PC-3 (cell line): ENCODE results near the gene FLT1. TPM values are rescaled to one million over a fixed set of nuclear protein-coding genes. Genes with fewer than 3 reads are reported as not detected.

Experiments used
- ATAC-seq: fragments of 200-7000 bp; cut with Tn5 transposase; 2 replicates; pipeline ENCODE4 v1.9.1; 2020; ENCODE audit warnings: mild to moderate bottlenecking, moderate library complexity
- BruUV-seq: library from RNA; stranded (reverse); fragments of 400-500 nt; replicated peaks from 2 replicates; lab custom pipeline; 2021; lab: Mats Ljungman, UMichigan
- CTCF ChIA-PET: fragments of 300-600 bp; sonication (Branson Sonifier 250); formaldehyde crosslinking; loops from one replicate; lab custom pipeline; 2022; ENCODE audit warnings: antibody characterized with exemption; lab: Charles Lee
- POLR2A ChIA-PET: fragments of 300-600 bp; sonication (Branson Sonifier 250); formaldehyde crosslinking; loops from one replicate; lab custom pipeline; 2022; ENCODE audit warnings: antibody characterized with exemption; ENCODE audit not compliant: unreplicated experiment; lab: Charles Lee
- DNase-seq: peaks from one replicate; pipeline ENCODE4 v3.0.0-alpha.2; 2015
- H2AFZ ChIP-seq: fragments of 300-600 bp; sonication (generic); 2 replicates; pipeline ENCODE4 v1.6.0; 2016; ENCODE audit warnings: antibody characterized with exemption, low read length
- H3F3A ChIP-seq: fragments of 300-600 bp; sonication (generic); one replicate; pipeline ENCODE4 v1.6.0; 2017; ENCODE audit warnings: antibody characterized with exemption, low read length, control low read depth, mild to moderate bottlenecking; ENCODE audit not compliant: unreplicated experiment
- H3K27ac ChIP-seq: fragments of 300-600 bp; sonication (generic); 2 replicates; pipeline ENCODE4 v1.5.1; 2016; ENCODE audit warnings: mild to moderate bottlenecking, low read length
- H3K27me3 ChIP-seq: fragments of 300-600 bp; sonication (generic); 2 replicates; pipeline ENCODE4 v1.6.1; 2016; ENCODE audit warnings: low read length, mixed read lengths
- H3K36me3 ChIP-seq: fragments of 300-600 bp; sonication (generic); 2 replicates; pipeline ENCODE4 v1.6.1; 2016; ENCODE audit warnings: low read depth, mixed run types, low read length, mixed read lengths
- H3K4me1 ChIP-seq: fragments of 300-600 bp; sonication (generic); 2 replicates; pipeline ENCODE4 v1.5.1; 2016; ENCODE audit warnings: low read length; ENCODE audit not compliant: insufficient read depth
- H3K4me2 ChIP-seq: fragments of 300-600 bp; sonication (generic); 2 replicates; pipeline ENCODE4 v1.6.0; 2016; ENCODE audit warnings: low read length
- H3K4me3 ChIP-seq: fragments of 300-600 bp; sonication (generic); 2 replicates; pipeline ENCODE4 v1.5.1; 2016; ENCODE audit warnings: mild to moderate bottlenecking, low read length, mixed read lengths
- H3K79me2 ChIP-seq: fragments of 300-600 bp; sonication (generic); 2 replicates; pipeline ENCODE4 v1.6.1; 2017; ENCODE audit warnings: low read length, mixed read lengths
- H3K9ac ChIP-seq: fragments of 300-600 bp; sonication (generic); 2 replicates; pipeline ENCODE4 v1.6.0; 2016; ENCODE audit warnings: mild to moderate bottlenecking, low read length
- H3K9me2 ChIP-seq: fragments of 300-600 bp; sonication (generic); replicated peaks from 2 replicates; pipeline ENCODE4 v1.6.1; 2016; ENCODE audit warnings: mixed run types, low read length, mixed read lengths
- H3K9me3 ChIP-seq: fragments of 300-600 bp; sonication (generic); 2 replicates; pipeline ENCODE4 v1.6.1; 2016; ENCODE audit warnings: low read length, mixed read lengths
- H4K20me1 ChIP-seq: fragments of 300-600 bp; sonication (generic); 2 replicates; pipeline ENCODE4 v1.6.1; 2016; ENCODE audit warnings: low read length, mixed read lengths
- EZH2 ChIP-seq: fragments of 300-600 bp; sonication (generic); IDR thresholded peaks from one replicate; pipeline ENCODE4 v1.6.1; 2017; ENCODE audit warnings: antibody characterized with exemption, mild to moderate bottlenecking, low read length; ENCODE audit not compliant: unreplicated experiment
- EZH2phosphoT487 ChIP-seq: fragments of 300-600 bp; sonication (generic); IDR thresholded peaks from 2 replicates; pipeline ENCODE4 v1.6.1; 2018; ENCODE audit warnings: mild to moderate bottlenecking, antibody characterized with exemption, low read length, borderline replicate concordance
- intact Hi-C: fragments of 100-400 bp; cut with micrococcal nuclease; formaldehyde crosslinking; loops from 2 replicates; pipeline ENCODE4 v1.9.0; 2023
- total RNA-seq: library from RNA; depleted of rRNA; stranded (reverse); fragments of >200 nt; gene quantifications from 2 replicates; pipeline ENCODE4 v1.2.3, GENCODE V29; 2014
- TF ChIP-seq, protein P1 (sequence below): fragments of 300-600 bp; sonication (generic); conservative IDR thresholded peaks from 2 replicates; pipeline ENCODE4 v1.5.1; 2017; ENCODE audit warnings: antibody characterized with exemption, low read depth, mild to moderate bottlenecking, low read length

FLT1 gene
- total RNA-seq, 1 experiment from 2014 or later = 1.2 TPM

GRCh38 chr13:28299916-28300315, 195.0 kb downstream of the FLT1 start:
- Histone ChIP-seq H3K4me1 (no peaks in the 10 kb centered on the region), H3K4me3 (no peak overlapping the region), H3K9me3 (no peaks in the 10 kb centered on the region), H2AFZ (no peak overlapping the region), H3F3A (no peaks in the 10 kb centered on the region), H3K27ac (no peak overlapping the region), H3K9me2 (no peaks in the 10 kb centered on the region), H3K9ac (no peak overlapping the region), H3K79me2 (no peaks in the 10 kb centered on the region), H3K36me3 (peaks cover 4% of the 10 kb centered on the region; the same call in 1 of the 2 replicates), H3K4me2 (no peak overlapping the region), H3K27me3 (no peaks in the 10 kb centered on the region), H4K20me1 (no peaks in the 10 kb centered on the region)
- no TSS peak for BruUV-seq
- ATAC-seq (no peak), DNase-seq (no peak)
- ChIA-PET POLR2A (no interaction called here), CTCF (no interaction called here)
- intact Hi-C loops = no loop called here
- TF ChIP-seq EZH2 (no peak), EZH2phosphoT487 (no peak)
- TF ChIP-seq, protein P1, sequence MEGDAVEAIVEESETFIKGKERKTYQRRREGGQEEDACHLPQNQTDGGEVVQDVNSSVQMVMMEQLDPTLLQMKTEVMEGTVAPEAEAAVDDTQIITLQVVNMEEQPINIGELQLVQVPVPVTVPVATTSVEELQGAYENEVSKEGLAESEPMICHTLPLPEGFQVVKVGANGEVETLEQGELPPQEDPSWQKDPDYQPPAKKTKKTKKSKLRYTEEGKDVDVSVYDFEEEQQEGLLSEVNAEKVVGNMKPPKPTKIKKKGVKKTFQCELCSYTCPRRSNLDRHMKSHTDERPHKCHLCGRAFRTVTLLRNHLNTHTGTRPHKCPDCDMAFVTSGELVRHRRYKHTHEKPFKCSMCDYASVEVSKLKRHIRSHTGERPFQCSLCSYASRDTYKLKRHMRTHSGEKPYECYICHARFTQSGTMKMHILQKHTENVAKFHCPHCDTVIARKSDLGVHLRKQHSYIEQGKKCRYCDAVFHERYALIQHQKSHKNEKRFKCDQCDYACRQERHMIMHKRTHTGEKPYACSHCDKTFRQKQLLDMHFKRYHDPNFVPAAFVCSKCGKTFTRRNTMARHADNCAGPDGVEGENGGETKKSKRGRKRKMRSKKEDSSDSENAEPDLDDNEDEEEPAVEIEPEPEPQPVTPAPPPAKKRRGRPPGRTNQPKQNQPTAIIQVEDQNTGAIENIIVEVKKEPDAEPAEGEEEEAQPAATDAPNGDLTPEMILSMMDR = no peak

GRCh38 chr13:28297341-28297740, 197.6 kb downstream of the FLT1 start:
- CTCF ChIA-PET = no interaction called here
- no TSS peak for BruUV-seq
- Histone ChIP-seq H3K4me1 (no peaks in the 10 kb centered on the region), H3K9me3 (no peaks in the 10 kb centered on the region), H3K9me2 (no peaks in the 10 kb centered on the region), H2AFZ (no peak overlapping the region), H3K27me3 (no peaks in the 10 kb centered on the region), H3F3A (no peaks in the 10 kb centered on the region), H3K27ac (no peak overlapping the region), H3K9ac (no peak overlapping the region), H3K79me2 (no peaks in the 10 kb centered on the region), H3K36me3 (peaks cover 6% of the 10 kb centered on the region; the same call in 1 of the 2 replicates), H3K4me3 (no peak overlapping the region), H3K4me2 (no peak overlapping the region), H4K20me1 (no peaks in the 10 kb centered on the region)
- TF ChIP-seq, protein P1 = no peak
- no peak for TF ChIP-seq EZH2
- no peak for TF ChIP-seq EZH2phosphoT487
- POLR2A ChIA-PET = no interaction called here
- DNase-seq (no peak), ATAC-seq (no peak)
- intact Hi-C loops = no loop called here

DNA sequence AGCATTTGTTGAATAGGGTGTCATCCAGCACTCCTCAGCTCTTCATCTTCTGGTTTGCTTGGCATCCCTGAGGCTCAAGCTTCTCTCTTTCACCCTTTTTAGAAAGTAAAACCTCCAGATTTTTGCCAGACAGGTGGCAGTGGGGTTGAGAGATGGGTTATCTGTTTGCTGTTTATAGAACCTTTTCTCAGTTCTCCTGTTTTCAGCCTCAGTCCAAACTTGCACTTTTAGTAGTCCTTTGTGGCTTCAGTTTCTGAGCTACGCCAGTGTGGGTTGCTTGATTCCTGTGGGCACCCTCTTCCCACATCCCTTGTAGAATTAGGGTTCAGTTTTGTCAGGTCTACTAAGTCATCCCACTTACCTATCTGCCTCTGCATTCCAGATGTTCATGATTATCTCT, 208.7 kb downstream of the FLT1 start:
- H3K4me3 ChIP-seq = no peak overlapping the region
- no peaks in the 10 kb centered on the region for H3K4me1 ChIP-seq
- no peak for ATAC-seq
- H3F3A ChIP-seq = no peaks in the 10 kb centered on the region
- no peaks in the 10 kb centered on the region for H3K9me2 ChIP-seq
- POLR2A ChIA-PET = no interaction called here
- H2AFZ ChIP-seq = no peak overlapping the region
- intact Hi-C loops = no loop called here
- no peak for TF ChIP-seq EZH2phosphoT487
- no peak for TF ChIP-seq EZH2
- TF ChIP-seq, protein P1 = no peak
- DNase-seq = no peak
- H4K20me1 ChIP-seq = no peaks in the 10 kb centered on the region
- H3K79me2 ChIP-seq = no peaks in the 10 kb centered on the region
- CTCF ChIA-PET = no interaction called here
- H3K9ac ChIP-seq = no peak overlapping the region
- no TSS peak for BruUV-seq
- H3K27me3 ChIP-seq = no peaks in the 10 kb centered on the region
- peaks cover 10% of the 10 kb centered on the region for H3K36me3 ChIP-seq
- no peak overlapping the region for H3K27ac ChIP-seq
- H3K4me2 ChIP-seq = no peak overlapping the region
- no peaks in the 10 kb centered on the region for H3K9me3 ChIP-seq
